NCI-H2107 (cell line): Measurements from ENCODE around the gene MAML1.
"Not testable (repeated sequence)": the region's sequence is repeated elsewhere in the genome, so short reads cannot be mapped to it uniquely, and the experiment has no call there.

ENCODE experiments used
- DNase-seq: peaks from one replicate; lab custom pipeline; 2025; lab: John Stamatoyannopoulos, UW

MAML1 gene

GRCh38 chr5:179769271-179769670, 36.6 kb downstream of the MAML1 start:
- DNase-seq = no peak

- DNase-seq = no peak
These were observed 37.2 kb downstream of the MAML1 start for GRCh38 chr5:179769796-179770195.

- DNase-seq = no peak
These were observed 38.8 kb downstream of the MAML1 start for GRCh38 chr5:179771311-179771895.

GRCh38 chr5:179772351-179772750, 39.7 kb downstream of the MAML1 start:
- no peak for DNase-seq

- no peak for DNase-seq
These were observed 41.0 kb downstream of the MAML1 start for GRCh38 chr5:179773686-179774040.

- DNase-seq = no peak
These were observed 41.8 kb downstream of the MAML1 start for GRCh38 chr5:179774442-179774841.

- DNase-seq = no peak
These were observed 43.9 kb downstream of the MAML1 start for GRCh38 chr5:179776411-179776938.

- DNase-seq = no peak
These were observed 44.8 kb downstream of the MAML1 start for GRCh38 chr5:179777456-179777855.

- no peak for DNase-seq
These were observed 45.3 kb downstream of the MAML1 start for GRCh38 chr5:179777909-179778308.

- no peak for DNase-seq
These were observed 46.0 kb downstream of the MAML1 start for GRCh38 chr5:179778591-179778990.

GRCh38 chr5:179779826-179780225, 47.2 kb downstream of the MAML1 start:
- no peak for DNase-seq

GRCh38 chr5:179780362-179780761, 47.7 kb downstream of the MAML1 start:
- no peak for DNase-seq

- no peak for DNase-seq
These were observed 49.2 kb downstream of the MAML1 start for GRCh38 chr5:179781846-179782245.

GRCh38 chr5:179783128-179783527, 50.5 kb downstream of the MAML1 start:
- no peak for DNase-seq

GRCh38 chr5:179786861-179787260, 54.2 kb downstream of the MAML1 start:
- DNase-seq = no peak

GRCh38 chr5:179788193-179788854, 55.7 kb downstream of the MAML1 start:
- DNase-seq = no peak

- DNase-seq = not testable (repeated sequence)
These were observed 56.7 kb downstream of the MAML1 start for GRCh38 chr5:179789278-179789677.

GRCh38 chr5:179791881-179792611, 59.4 kb downstream of the MAML1 start:
- DNase-seq = no peak

GRCh38 chr5:179792612-179793467, 60.2 kb downstream of the MAML1 start:
- DNase-seq = no peak

- no peak for DNase-seq
These were observed 61.0 kb downstream of the MAML1 start, which contains the start of gene LTC4S for GRCh38 chr5:179793468-179794139. TSS of gene LTC4S (plus strand) at chr5:179793986. CDS start at chr5:179794081, 95 bp downstream.

GRCh38 chr5:179794171-179794570, 61.5 kb downstream of the MAML1 start:
- DNase-seq = no peak
